ENCODE data around the gene RYR1.

RYR1 gene

GRCh38 chr19:38433268-38433733 lies at the start of gene RYR1:
RYR1 (plus strand) TSS chr19:38433691; CDS start chr19:38433830, 139 bp downstream.
- DNase-seq, result no peak

GRCh38 chr19:38383743-38384142 lies 49.7 kb upstream of the RYR1 start:
- DNase-seq, result no peak

- DNase-seq, result no peak
Measured at GRCh38 chr19:38384209-38385027, 49.1 kb upstream of the RYR1 start.

- no peak for DNase-seq
Measured at GRCh38 chr19:38385057-38385803, 48.3 kb upstream of the RYR1 start.

GRCh38 chr19:38385804-38386257 lies 47.7 kb upstream of the RYR1 start:
- DNase-seq, result no peak

GRCh38 chr19:38386300-38386970 lies 47.1 kb upstream of the RYR1 start:
- DNase-seq, result no peak

- DNase-seq, result no peak
Measured at GRCh38 chr19:38386971-38387549, 46.4 kb upstream of the RYR1 start.

- peak; percentile 93 to 95 (median 94) for DNase-seq
Measured at GRCh38 chr19:38387550-38388348, 45.7 kb upstream of the RYR1 start, which contains the start of gene GGN. GGN (minus strand) TSS chr19:38388034; CDS start chr19:38387261, 773 bp downstream.

- peak; percentile 78 to 90 (median 84) for DNase-seq
Measured at GRCh38 chr19:38388349-38389100, 45.0 kb upstream of the RYR1 start, which contains the start of gene SPRED3. SPRED3 (plus strand) TSS chr19:38388697; CDS start chr19:38390303, 1,606 bp downstream.

- DNase-seq, result peak; percentile 36 to 56 (median 42)
Measured at GRCh38 chr19:38389101-38389925, 44.2 kb upstream of the RYR1 start.

- no peak for DNase-seq
Measured at GRCh38 chr19:38389957-38390924, 43.2 kb upstream of the RYR1 start.

GRCh38 chr19:38391911-38392464 lies 41.5 kb upstream of the RYR1 start:
- no peak for DNase-seq

GRCh38 chr19:38392707-38393308 lies 40.7 kb upstream of the RYR1 start:
- DNase-seq, result no peak

- DNase-seq, result peak in 1 of 3 experiments; percentile 35
Measured at GRCh38 chr19:38394488-38394887, 39.0 kb upstream of the RYR1 start.

GRCh38 chr19:38395381-38396114 lies 37.9 kb upstream of the RYR1 start:
- no peak for DNase-seq

GRCh38 chr19:38399081-38399480 lies 34.4 kb upstream of the RYR1 start:
- DNase-seq, result no peak

GRCh38 chr19:38399537-38399936 lies 34.0 kb upstream of the RYR1 start:
- DNase-seq, result no peak
